Liver (tissue), 9 donors: ENCODE results near the gene CCDC89. TPM values are rescaled to one million over a fixed set of nuclear protein-coding genes. Genes with fewer than 3 reads are reported as not detected.

Experiments
- DNase-seq: peaks from one replicate; pipeline ENCODE4 v3.0.0-alpha.2; 2017; ENCODE audit warnings: low spot score
- H3K27ac ChIP-seq, 2 donors: one replicate each; pipeline ENCODE4 v1.7.0; 2013; ENCODE audit warnings: inconsistent platforms in 2 of 2, low read length in 2 of 2, control low read depth in 1 of 2, low read depth in 1 of 2, mild to moderate bottlenecking in 1 of 2
- H3K27me3 ChIP-seq, 4 donors: one replicate each; pipeline versions ENCODE4 v1.6.1 to v1.7.0; 2013; ENCODE audit warnings: low read length in 3 of 4, inconsistent platforms in 1 of 4, mild to moderate bottlenecking in 1 of 4, moderate library complexity in 1 of 4; ENCODE audit not compliant: control insufficient read depth in 4 of 4, insufficient read depth in 4 of 4
- H3K36me3 ChIP-seq, 4 donors: one replicate each; pipeline versions ENCODE4 v1.6.1 to v1.7.0; 2013; ENCODE audit warnings: low read length in 3 of 4, mild to moderate bottlenecking in 3 of 4, low read depth in 1 of 4, moderate library complexity in 1 of 4; ENCODE audit not compliant: control insufficient read depth in 4 of 4, insufficient read depth in 3 of 4
- H3K4me1 ChIP-seq, 4 donors: one replicate each; pipeline versions ENCODE4 v1.6.1 to v1.7.0; 2013; ENCODE audit warnings: low read length in 3 of 4, mild to moderate bottlenecking in 3 of 4, moderate library complexity in 1 of 4; ENCODE audit not compliant: control insufficient read depth in 4 of 4, insufficient read depth in 4 of 4
- H3K4me3 ChIP-seq, 3 donors: one replicate each; pipeline versions ENCODE4 v1.6.1 to v1.7.0; 2013; ENCODE audit warnings: low read length in 3 of 3, control low read depth in 1 of 3, low read depth in 1 of 3, mild to moderate bottlenecking in 1 of 3
- H3K9ac ChIP-seq, 2 donors: one replicate each; pipeline ENCODE4 v1.7.0; 2013; ENCODE audit warnings: low read length in 2 of 2, mild to moderate bottlenecking in 2 of 2, moderate library complexity in 2 of 2, control low read depth in 1 of 2, low read depth in 1 of 2
- H3K9me3 ChIP-seq, 4 donors: one replicate each; pipeline versions ENCODE4 v1.6.1 to v1.7.0; 2013; ENCODE audit warnings: low read length in 3 of 4; ENCODE audit not compliant: control insufficient read depth in 4 of 4
- EGR1 ChIP-seq, 2 donors: IDR thresholded peaks; 2 replicates each; pipeline ENCODE4 v1.6.1; 2016 to 2018; ENCODE audit warnings: antibody characterized with exemption in 2 of 2, low read depth in 2 of 2
- FOXA1 ChIP-seq: IDR thresholded peaks from 2 replicates; pipeline ENCODE4 v1.6.1; 2016; ENCODE audit warnings: antibody characterized with exemption
- FOXA2 ChIP-seq: IDR thresholded peaks from 2 replicates; pipeline ENCODE4 v1.6.1; 2016; ENCODE audit warnings: antibody characterized with exemption
- GABPA ChIP-seq, 2 donors: IDR thresholded peaks in 1 of 2; conservative IDR thresholded peaks in 1 of 2; 2 replicates each; pipeline ENCODE4 v1.6.1; 2016; ENCODE audit warnings: antibody characterized with exemption in 2 of 2, mild to moderate bottlenecking in 1 of 2, moderate library complexity in 1 of 2
- HNF4A ChIP-seq, 2 donors: conservative IDR thresholded peaks; 2 replicates each; pipeline ENCODE4 v1.6.1; 2016; ENCODE audit warnings: antibody characterized with exemption in 2 of 2, mild to moderate bottlenecking in 2 of 2
- HNF4G ChIP-seq: IDR thresholded peaks from 2 replicates; pipeline ENCODE4 v1.6.1; 2016; ENCODE audit warnings: antibody characterized with exemption
- JUND ChIP-seq, 2 donors: IDR thresholded peaks; 2 replicates each; pipeline ENCODE4 v1.6.1; 2016; ENCODE audit warnings: antibody characterized with exemption in 2 of 2
- NR2F2 ChIP-seq: IDR thresholded peaks from 2 replicates; pipeline ENCODE4 v1.6.1; 2016; ENCODE audit warnings: antibody characterized with exemption
- RAD21 ChIP-seq, 2 donors: IDR thresholded peaks; 2 replicates each; pipeline ENCODE4 v1.6.1; 2016; ENCODE audit warnings: antibody characterized with exemption in 2 of 2, mild to moderate bottlenecking in 2 of 2
- RXRA ChIP-seq, 2 donors: IDR thresholded peaks; 2 replicates each; pipeline ENCODE4 v1.6.1; 2017 to 2018; ENCODE audit warnings: antibody characterized with exemption in 2 of 2, mild to moderate bottlenecking in 1 of 2
- SP1 ChIP-seq: IDR thresholded peaks from 2 replicates; pipeline ENCODE4 v1.6.1; 2018; ENCODE audit warnings: antibody characterized with exemption, mild to moderate bottlenecking
- TAF1 ChIP-seq: conservative IDR thresholded peaks from 2 replicates; pipeline ENCODE4 v1.6.1; 2016; ENCODE audit warnings: antibody characterized with exemption, mild to moderate bottlenecking
- YY1 ChIP-seq: IDR thresholded peaks from 2 replicates; pipeline ENCODE4 v1.6.1; 2016; ENCODE audit warnings: antibody characterized with exemption, mild to moderate bottlenecking
- WGBS: extraction: QIAGEN DNeasy Blood & Tissue Kit; methylation state at CpG from one replicate; pipeline ENCODE4 v1.1.7; 2013; 5-methylcytosine and 5-hydroxymethylcytosine counted together
- polyA plus RNA-seq, 2 donors: library from polyadenylated mRNA; stranded (reverse) in 1 of 2; unstranded in 1 of 2; fragments of 200-250 nt in 1 of 2; fragments of >200 nt in 1 of 2; fragmentation: Nextera tagmentation in 1 of 2; extraction: Ambion mirVana in 1 of 2; gene quantifications; one replicate each; pipeline versions ENCODE4 v1.2.1 to v1.2.3, GENCODE V29; 2013 to 2015
- total RNA-seq, 2 donors: library from RNA; depleted of rRNA; stranded (reverse); fragments of >200 nt; gene quantifications; one replicate each; pipeline ENCODE4 v1.2.3, GENCODE V29; 2014
- TF ChIP-seq, protein P1 (sequence below): fragments of 150-350 bp; IDR thresholded peaks from 2 replicates; pipeline ENCODE4 v1.5.1; 2017; ENCODE audit warnings: improper control_type of control experiment, low read depth, low read length; ENCODE audit not compliant: missing input control
- TF ChIP-seq, protein P2 (sequence below): IDR thresholded peaks from 2 replicates; pipeline ENCODE4 v1.6.1; 2016; ENCODE audit warnings: antibody characterized with exemption
- TF ChIP-seq, protein P3 (sequence below): IDR thresholded peaks from 2 replicates; pipeline ENCODE4 v1.6.1; 2016; ENCODE audit warnings: antibody characterized with exemption, mild to moderate bottlenecking
- TF ChIP-seq, protein P4 (sequence below): IDR thresholded peaks from 2 replicates; pipeline ENCODE4 v1.6.1; 2016; ENCODE audit warnings: antibody characterized with exemption
- TF ChIP-seq, protein P5 (sequence below): IDR thresholded peaks from 2 replicates; pipeline ENCODE4 v1.6.1; 2016; ENCODE audit warnings: antibody characterized with exemption
- donor health status: healthy.
- donor health status: healthy.
- donor health status: healthy.
- donor health status: healthy.
- donor health status: healthy.

CCDC89 gene
- total and polyA plus RNA-seq, 4 donors, result 0.17 to 1.0 (median 0.28) TPM; not detected in 1

DNA sequence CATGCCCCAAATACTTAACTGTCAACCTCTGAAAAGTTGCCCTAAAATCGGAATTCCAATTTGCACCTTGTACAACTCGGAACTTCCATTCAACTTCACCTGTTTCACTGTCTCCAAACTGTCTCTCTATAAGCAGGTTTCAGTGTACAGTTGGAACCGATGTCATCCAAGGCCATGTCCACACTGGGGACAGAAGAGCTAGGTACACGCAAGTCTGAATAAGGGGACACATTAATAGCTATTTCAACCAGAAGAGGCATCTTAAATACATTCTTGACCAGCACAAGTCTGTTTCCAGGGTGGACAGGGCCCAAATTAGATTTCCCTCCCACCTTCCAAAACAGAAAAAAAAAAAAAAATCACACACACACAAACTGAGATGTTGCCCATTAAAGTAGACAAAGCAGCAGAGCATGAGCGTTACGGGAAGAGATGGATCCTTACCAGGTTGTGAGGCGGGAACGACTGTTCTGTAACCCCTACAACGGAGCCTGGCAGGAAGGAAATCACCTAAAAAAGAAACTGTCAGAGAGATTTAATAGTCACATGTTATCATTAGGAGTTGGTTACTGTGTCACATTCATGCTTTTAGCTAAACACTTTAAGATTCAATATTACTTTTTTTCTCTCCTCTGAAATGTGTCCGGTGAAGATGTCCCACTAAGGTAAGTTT is 22.8 kb downstream of the CCDC89 start (continued):
- TF ChIP-seq, protein P1, sequence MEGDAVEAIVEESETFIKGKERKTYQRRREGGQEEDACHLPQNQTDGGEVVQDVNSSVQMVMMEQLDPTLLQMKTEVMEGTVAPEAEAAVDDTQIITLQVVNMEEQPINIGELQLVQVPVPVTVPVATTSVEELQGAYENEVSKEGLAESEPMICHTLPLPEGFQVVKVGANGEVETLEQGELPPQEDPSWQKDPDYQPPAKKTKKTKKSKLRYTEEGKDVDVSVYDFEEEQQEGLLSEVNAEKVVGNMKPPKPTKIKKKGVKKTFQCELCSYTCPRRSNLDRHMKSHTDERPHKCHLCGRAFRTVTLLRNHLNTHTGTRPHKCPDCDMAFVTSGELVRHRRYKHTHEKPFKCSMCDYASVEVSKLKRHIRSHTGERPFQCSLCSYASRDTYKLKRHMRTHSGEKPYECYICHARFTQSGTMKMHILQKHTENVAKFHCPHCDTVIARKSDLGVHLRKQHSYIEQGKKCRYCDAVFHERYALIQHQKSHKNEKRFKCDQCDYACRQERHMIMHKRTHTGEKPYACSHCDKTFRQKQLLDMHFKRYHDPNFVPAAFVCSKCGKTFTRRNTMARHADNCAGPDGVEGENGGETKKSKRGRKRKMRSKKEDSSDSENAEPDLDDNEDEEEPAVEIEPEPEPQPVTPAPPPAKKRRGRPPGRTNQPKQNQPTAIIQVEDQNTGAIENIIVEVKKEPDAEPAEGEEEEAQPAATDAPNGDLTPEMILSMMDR, result no peak
- no peak for TF ChIP-seq HNF4A (conservative IDR thresholded peaks at IDR 0.05)

DNA sequence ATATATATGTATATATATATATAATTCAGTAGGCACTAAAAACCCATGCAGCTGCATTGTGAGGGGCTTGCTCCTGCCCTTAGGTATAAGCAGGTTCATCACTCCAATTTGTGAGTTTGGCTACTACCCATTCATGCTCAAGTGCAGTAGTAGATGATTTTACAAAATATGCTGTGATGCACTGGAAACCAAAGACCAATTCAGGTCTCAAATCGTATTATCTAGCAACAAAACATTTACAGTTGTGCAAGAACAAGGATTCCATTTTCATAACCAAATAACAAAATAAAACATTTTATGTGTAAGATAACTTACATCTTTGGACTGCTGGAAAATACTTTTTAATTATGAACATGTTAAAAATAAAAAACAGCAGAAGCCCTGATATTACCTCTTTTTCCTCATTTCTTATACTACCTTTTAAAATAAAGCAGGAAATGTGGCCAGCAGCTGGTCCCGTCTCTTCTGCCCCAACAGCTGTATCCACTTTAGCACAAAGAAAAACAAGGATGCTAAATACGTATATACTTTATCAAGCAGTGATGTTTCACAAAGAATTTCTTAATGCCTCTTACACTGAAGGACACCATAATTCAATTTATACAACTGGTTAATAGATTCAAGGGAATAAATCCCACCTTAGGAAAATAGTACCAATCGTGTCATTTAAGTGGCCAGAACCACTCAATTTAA is 23.9 kb downstream of the CCDC89 start:
- Histone ChIP-seq H3K27me3 (no peaks in the 10 kb centered on the region), H3K9ac (peak overlapping the region; percentile 48 to 83), H3K27ac (no peak overlapping the region), H3K9me3 (no peaks in the 10 kb centered on the region), H3K36me3 (peaks cover 0 to 18% (median 7%) of the 10 kb centered on the region in 4 donors), H3K4me3 (peak overlapping the region in 2 of 3 donors; percentile 21 to 38), H3K4me1 (peaks cover 1 to 35% (median 18%) of the 10 kb centered on the region in 4 donors)
- no peak for TF ChIP-seq FOXA2
- TF ChIP-seq, protein P1, result no peak
- TF ChIP-seq, protein P2, sequence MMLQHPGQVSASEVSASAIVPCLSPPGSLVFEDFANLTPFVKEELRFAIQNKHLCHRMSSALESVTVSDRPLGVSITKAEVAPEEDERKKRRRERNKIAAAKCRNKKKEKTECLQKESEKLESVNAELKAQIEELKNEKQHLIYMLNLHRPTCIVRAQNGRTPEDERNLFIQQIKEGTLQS, result no peak
- TF ChIP-seq RXRA (IDR thresholded peaks at IDR 0.05), result no peak
- TF ChIP-seq, protein P3, sequence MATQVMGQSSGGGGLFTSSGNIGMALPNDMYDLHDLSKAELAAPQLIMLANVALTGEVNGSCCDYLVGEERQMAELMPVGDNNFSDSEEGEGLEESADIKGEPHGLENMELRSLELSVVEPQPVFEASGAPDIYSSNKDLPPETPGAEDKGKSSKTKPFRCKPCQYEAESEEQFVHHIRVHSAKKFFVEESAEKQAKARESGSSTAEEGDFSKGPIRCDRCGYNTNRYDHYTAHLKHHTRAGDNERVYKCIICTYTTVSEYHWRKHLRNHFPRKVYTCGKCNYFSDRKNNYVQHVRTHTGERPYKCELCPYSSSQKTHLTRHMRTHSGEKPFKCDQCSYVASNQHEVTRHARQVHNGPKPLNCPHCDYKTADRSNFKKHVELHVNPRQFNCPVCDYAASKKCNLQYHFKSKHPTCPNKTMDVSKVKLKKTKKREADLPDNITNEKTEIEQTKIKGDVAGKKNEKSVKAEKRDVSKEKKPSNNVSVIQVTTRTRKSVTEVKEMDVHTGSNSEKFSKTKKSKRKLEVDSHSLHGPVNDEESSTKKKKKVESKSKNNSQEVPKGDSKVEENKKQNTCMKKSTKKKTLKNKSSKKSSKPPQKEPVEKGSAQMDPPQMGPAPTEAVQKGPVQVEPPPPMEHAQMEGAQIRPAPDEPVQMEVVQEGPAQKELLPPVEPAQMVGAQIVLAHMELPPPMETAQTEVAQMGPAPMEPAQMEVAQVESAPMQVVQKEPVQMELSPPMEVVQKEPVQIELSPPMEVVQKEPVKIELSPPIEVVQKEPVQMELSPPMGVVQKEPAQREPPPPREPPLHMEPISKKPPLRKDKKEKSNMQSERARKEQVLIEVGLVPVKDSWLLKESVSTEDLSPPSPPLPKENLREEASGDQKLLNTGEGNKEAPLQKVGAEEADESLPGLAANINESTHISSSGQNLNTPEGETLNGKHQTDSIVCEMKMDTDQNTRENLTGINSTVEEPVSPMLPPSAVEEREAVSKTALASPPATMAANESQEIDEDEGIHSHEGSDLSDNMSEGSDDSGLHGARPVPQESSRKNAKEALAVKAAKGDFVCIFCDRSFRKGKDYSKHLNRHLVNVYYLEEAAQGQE, result no peak
- TF ChIP-seq TAF1, result no peak
- TF ChIP-seq RAD21 (IDR thresholded peaks at IDR 0.05), result no peak
- TF ChIP-seq YY1, result no peak
- no peak for TF ChIP-seq GABPA (IDR thresholded peaks at IDR 0.05 in 1 of 2, conservative IDR thresholded peaks at IDR 0.05 in 1 of 2)
- TF ChIP-seq EGR1 (IDR thresholded peaks at IDR 0.05; ENCODE audit: low read depth in 2 of 2), result no peak
- TF ChIP-seq, protein P4, sequence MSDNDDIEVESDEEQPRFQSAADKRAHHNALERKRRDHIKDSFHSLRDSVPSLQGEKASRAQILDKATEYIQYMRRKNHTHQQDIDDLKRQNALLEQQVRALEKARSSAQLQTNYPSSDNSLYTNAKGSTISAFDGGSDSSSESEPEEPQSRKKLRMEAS, result no peak
- TF ChIP-seq NR2F2, result no peak
- TF ChIP-seq, protein P5, sequence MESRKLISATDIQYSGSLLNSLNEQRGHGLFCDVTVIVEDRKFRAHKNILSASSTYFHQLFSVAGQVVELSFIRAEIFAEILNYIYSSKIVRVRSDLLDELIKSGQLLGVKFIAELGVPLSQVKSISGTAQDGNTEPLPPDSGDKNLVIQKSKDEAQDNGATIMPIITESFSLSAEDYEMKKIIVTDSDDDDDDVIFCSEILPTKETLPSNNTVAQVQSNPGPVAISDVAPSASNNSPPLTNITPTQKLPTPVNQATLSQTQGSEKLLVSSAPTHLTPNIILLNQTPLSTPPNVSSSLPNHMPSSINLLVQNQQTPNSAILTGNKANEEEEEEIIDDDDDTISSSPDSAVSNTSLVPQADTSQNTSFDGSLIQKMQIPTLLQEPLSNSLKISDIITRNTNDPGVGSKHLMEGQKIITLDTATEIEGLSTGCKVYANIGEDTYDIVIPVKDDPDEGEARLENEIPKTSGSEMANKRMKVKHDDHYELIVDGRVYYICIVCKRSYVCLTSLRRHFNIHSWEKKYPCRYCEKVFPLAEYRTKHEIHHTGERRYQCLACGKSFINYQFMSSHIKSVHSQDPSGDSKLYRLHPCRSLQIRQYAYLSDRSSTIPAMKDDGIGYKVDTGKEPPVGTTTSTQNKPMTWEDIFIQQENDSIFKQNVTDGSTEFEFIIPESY, result no peak
- TF ChIP-seq FOXA1, result no peak
- no peak for TF ChIP-seq HNF4G
- TF ChIP-seq JUND (IDR thresholded peaks at IDR 0.05), result no peak
- no peak for TF ChIP-seq SP1
- no peak for TF ChIP-seq HNF4A (conservative IDR thresholded peaks at IDR 0.05)
- WGBS, result 33% methylated on average over 4 of the region's 4 CpGs
- no peak for DNase-seq
